NCI-H1048 (cell line): ENCODE data around the gene LSM6.

Source experiments
- DNase-seq: peaks from one replicate; lab custom pipeline; 2025; lab: John Stamatoyannopoulos, UW

The LSM6 gene

DNA sequence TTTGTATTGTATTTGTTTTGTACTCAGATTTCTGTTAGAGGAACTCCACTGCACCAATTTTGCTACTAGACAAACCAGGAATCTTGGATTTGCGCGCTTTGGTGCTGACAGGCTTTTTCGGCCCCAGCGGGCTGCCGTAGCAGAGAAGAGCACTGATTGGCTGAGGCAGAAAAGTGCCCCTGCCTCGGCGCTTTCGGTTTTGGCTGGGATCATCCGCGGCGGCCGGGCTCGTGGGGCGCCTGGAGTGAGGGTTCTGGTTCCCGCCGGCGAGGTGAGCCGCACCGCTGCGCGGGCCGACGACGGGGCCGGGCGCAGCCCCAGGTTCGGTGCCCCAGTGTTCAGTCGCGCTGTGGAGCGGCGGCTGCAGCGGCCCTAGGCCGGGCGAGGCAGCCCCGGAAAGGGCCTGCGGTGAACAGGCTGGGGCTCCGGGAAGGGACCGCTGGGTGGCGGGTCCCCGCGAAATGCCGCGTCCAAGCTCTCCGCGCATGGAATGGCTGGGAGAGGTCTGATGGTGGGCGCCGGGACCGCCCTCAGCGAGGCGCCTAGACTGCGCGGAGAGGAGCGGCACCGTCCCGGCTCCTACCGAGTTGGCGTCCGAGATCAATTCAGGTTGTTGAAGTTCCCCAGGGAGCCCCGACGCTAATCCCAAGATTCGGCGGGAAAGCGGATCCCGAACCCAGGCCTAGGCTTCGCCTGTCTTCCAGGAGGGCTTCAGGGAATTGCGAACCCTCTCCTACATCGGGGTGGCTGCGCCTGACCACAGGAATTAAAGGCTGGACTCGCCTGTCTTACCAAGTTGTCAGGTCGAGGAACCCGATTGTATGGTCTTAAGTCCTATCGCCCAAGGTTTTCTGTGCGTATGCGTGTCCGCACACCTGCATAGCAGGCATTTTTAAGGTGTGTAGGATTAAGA lies at the start of gene LSM6:
TSS of gene LSM6 (plus strand) at position 178 of the 913 bp plus-strand sequence. CDS start 7,204 bp downstream, outside the sequence.
- peak; percentile 70 for DNase-seq

DNA sequence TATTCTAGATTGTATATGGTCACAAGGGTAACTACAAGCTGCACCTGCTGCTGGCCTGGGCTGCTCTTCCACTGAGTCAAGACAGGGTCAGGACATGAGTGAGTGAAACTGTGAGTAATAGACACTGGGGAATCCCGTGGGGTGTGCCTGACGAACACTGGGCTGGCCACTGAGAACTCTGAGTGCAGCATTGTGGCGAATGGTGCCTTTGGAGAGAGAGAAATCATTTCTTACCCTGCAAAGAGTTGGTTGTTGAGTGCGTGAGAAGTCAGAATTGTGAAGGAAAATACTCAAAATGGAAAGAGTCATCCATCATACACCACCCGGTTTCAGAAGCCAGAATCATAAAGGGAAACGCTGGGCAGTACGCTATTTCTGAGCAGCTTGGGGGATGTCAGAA lies 43.1 kb upstream of the LSM6 start:
- no peak for DNase-seq

DNA sequence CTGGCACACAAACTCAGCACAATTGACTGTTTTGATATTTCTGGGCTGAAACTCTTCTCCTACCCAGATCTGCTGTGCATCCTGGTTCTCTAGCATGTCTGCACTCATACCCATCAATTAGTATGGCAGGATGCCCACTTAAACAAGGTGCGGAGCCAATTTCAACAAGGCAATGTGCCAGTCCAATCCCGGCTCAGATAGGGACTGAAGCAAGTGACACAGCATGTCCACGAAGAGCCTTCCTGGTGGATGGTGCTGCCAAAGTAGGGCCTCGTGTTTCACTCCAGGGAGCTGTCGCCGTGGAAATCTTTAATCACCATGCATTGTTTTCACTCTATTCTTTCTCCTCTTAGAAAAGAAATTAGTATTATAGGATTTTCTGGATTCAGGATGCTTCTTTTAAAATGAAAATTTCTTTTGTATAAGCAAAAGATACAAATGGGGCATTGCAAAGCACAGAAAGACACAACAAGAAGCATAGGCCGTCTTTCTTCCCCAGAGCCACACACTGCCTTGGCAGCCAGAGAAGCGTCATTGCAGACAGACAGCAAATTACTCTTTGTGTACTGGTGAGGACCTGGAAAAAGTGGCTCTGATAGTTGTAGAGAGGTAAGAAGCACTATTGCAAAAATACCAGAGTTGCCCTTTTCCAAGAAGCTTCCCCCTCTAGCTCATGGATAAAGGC lies 40.6 kb upstream of the LSM6 start:
- DNase-seq, result no peak

DNA sequence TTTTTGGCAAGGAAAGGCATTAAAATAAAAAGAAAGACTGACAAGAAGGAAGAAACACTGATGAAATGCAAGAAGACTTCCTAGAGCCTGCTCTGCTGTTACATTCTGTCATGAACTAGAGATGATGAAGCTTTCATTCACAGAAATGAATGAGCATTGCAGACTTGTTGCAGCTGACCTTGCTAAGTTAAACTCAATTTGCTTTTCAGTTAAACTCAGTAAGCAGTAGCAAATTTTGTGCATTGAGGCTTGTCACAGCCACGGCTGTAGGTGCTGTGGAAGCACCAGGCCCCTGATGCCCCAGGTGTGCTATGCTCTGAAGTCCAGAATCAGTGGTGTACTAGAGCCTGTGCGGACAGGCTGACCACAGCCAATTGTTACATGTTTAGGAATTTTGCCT lies 39.6 kb upstream of the LSM6 start:
- no peak for DNase-seq

DNA sequence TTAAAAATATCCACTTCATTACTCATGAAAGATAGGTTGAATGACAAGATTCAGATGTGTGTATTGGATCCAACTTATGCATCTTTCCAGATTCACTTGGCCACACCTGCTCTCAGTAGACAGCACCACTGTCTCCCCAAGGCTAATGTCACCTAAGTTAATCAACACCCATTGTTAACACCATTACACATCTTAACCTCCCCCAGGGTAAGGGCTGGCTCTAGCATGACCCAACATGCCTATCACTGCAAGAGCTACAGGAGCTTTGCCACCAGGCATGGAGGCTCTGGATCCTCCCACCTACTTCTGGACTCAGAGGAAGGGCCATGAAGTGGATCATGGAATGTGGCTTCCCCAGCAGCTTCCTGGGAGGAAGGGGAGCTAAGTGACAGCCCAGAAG lies 32.8 kb upstream of the LSM6 start:
- no peak for DNase-seq

DNA sequence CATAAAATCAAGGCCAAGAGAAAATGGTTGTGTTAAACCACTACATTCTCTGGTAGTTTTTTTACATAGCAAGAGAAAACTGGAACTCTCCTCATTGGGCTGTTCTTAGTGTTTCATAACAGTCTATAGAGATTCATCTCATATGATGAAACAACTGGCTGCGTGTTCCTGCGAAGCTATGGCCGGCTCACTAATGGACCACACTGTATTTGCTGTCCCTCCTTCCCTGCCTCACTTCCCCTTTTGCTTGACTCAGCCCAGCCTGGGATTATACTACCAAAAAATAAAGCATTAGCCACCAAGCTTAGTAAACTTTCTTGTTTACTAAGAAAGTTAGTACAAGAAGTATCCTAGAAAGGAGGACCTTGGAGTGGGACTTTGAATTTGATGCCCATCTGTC lies 31.6 kb upstream of the LSM6 start:
- no peak for DNase-seq

DNA sequence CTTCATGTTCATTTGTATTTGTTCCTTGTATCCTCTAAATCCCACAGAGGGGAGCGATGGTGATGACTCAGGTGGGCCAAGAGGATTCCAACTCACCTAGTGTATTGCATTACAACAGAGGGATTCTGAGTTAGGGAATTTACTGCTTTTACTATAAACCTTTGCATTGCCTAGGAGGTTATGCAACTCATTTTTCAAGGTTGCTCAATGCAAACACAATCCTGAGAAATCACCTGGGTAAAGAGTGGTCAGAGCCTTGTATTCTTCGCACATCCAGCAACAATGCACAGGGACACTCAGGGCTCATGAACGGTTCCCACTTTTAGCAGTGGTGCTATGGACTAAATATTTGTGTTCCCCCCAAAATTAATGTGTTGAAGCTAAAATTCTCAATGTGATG lies 28.6 kb upstream of the LSM6 start:
- DNase-seq, result no peak

DNA sequence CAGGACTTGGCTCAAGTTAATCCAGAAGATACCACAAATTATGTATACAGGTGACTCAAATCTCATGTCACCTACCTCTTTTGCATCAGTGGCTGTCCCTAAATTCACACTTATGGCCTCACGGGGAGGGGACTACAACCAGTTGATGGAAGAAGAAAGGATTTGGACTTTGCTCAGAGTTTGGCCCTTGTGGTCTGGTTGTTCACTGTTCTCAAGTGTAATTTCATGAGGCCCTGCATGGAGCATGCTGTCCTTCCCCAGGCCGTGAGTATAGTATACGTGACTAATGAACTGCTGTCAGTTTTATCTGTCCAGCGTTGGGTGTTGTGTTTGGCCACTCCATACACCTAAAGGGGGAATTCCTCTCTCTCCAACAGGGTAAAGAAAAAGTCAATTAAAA lies 27.5 kb upstream of the LSM6 start:
- DNase-seq, result no peak

DNA sequence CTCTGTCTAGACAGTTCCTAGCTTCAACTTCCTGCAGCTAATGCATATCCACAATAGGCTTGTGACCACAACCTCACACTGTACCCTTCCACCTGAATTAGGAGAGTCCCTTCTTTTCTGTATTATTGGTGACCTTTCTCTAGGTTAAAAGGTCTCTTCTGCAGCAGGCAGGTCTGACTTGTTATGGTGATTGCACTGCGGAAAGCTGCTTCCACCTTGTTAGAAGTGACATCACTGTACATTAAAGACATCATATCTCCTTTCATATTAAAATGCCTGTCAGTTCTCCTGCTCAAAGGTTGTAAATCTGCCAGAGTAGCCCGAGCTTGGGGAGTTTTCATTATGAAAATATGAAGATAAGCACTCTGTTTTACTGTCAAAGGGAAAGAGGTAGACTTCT lies 21.5 kb upstream of the LSM6 start:
- DNase-seq, result no peak

DNA sequence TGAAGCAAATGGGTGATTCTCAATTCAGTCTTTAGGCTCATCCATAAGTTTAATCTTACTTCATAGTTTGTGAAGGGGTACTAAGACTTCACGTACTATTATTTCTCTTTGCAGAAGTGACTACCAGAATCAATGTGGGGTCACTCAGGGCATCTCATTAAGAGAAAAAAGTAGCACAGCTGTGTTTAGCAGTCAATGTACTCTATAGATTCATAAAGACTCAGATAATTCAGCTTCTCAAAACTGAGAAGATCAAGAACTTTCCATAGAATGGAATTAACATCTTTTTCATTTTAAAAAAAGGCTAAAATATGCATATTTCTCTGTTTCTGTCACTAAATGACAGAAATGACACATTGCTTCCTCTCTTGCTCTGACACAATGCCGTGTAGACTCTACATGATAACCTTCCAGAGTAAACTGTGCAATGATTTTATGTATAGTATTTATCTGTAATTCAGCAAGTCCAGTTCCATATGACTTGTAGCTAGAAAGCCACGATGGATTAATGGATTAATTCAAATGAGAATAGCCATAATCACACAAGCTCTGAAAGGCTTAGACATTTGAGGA lies 20.3 kb upstream of the LSM6 start:
- peak; percentile 56 for DNase-seq

DNA sequence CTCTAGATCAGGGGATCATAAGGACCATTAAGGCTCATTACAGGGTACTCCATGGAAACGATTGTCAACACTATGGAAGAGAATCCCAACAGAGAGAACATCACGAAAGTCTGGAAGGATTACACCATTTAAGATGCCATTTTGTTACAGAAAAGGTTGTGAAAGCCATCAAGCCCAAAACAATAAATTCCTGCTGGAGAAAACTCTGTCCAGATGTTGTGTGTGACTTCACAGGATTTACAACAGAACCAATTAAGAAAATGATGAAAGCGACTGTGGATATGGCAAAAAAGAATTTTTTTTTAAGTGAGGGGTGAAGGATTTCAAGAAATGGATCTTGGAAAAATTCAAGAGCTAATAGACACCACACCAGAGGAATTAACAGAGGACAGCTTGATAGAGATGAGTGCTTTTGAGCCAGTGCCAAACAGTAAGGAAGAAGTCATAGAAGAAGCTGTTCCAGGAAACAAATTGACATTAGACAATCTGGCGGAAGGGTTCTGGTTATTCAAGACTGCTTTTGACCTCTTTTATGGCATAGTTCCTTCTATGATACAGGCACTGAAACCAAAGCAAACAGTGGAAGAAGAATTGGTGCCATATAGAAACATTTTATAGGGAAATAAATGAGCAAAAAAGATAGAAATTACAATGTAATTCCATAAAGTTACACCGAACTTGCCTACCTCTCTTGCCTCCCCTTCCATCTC lies 17.3 kb upstream of the LSM6 start:
- DNase-seq, result no peak

DNA sequence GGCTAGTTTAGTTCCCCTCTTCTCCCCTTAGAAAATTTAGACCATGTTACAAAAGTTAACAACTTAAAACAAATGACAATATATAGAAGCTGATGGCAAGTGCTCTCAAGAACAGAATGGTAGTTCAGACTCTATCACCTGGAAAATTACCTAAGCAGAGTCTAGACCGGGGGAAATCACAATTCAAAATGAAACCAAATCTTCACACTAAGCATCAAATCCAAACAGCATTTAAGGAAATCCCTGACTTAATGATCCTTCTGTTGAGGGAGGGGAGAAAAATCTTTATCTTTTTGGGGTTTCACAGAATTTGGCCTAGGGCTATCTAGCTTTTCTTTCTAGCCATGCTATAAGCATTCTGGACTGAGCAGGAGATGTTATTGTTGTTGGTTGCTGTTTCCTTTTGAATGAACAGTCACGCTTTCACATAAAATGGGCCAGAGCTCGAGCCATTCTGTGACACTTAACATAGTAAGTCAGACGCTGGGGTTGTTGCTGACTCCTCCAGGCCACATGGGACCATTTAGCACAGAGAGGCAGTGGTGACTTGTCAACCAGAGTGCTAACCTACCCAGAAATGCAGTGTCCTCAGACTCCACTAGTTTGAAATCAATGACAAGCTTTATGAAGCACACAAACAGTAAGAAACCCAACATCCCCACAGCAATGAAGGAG lies 16.0 kb upstream of the LSM6 start:
- no peak for DNase-seq

DNA sequence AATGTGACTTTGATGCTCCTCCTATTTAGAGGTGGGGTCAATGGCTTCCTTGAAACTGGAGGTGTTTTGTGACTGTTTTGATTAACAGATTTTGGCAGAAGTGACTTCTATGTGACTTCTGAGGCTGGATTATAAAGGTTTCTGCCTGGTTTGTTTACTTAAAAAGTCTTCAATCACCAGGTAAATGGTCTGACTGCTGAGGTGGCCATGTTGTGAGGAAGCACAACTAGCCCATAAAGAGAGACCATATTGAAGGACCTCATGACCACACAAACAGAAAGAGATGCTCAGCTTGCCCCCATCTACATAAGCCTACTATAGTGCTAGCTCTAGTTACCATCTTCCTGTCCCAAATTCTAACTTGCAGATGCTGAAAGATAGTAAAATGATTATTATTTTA lies 14.3 kb upstream of the LSM6 start:
- no peak for DNase-seq

DNA sequence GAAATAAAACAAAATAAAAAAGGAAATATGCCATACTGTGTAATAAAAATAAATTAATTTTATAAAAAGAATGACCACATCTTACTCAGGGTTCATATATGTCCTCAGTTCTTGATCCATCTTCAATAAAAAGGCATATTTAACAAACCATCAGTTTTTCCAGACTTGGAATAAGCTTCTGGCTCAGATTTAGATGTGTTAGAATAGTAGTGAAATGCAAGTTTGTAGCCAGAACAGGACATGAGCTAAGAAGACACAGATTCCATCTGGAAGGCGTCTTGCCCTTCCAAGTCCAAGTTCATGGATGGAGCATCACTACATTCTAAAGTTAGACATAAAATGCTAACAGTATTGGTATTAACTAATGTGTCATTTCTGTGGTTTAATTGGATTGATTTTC lies 10.3 kb upstream of the LSM6 start:
- DNase-seq, result no peak

DNA sequence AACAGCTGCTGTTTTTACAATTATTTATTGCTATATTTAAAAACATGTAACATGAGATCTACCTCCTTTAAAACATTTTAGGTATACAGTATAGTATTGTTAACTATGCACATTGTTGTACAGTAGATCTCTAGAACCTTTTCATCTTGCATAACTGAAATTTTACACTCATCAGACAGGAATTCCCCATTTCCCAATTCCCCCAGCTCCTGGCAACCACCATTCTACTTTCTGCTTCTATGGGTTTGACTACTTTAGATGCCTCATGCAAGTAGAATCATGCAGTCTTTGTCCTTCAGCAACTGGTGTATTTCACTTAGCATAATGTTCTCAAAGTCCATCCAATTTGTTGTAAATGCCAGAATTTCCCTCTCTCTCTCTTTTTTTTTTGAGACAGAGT lies 9.7 kb upstream of the LSM6 start:
- no peak for DNase-seq

DNA sequence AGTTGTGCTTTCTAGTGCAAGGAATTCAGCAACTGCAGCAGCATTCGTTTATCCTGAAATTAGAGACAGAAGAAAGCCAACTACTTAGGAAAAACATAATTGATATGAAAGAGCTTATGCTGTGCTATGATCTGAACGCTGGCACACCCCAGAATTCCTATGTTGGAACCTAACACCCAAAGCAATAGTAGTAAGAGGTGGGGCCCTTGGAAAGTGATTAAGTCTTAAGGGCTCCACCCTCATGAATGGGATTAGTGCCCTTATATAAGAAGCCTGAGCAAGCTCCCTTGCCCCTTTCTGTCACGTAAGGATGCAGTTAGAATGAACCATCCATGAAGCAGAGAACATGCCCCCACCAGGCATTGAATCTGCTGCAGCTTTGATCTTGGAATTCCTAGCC lies 5.4 kb upstream of the LSM6 start:
- DNase-seq, result no peak

DNA sequence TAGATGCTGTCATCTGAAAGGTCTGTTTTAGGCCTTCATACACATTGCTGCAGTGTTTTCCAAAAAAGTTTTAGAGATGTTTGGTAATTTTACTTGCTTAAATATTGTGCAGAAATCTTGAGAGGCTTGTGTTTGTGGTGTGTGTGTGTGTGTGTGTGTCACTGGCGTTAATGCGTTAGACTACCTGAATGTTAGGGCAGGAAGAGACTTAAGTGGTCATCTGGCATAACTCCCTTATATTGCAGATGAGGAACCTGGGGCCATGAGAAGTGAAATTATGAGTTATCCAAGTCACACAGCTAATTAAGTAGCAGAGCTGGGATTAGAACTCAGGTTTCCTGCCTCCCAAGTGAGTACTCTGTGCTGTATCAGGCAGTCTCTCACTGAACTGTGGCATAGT lies 1.4 kb downstream of the LSM6 start:
- no peak for DNase-seq

DNA sequence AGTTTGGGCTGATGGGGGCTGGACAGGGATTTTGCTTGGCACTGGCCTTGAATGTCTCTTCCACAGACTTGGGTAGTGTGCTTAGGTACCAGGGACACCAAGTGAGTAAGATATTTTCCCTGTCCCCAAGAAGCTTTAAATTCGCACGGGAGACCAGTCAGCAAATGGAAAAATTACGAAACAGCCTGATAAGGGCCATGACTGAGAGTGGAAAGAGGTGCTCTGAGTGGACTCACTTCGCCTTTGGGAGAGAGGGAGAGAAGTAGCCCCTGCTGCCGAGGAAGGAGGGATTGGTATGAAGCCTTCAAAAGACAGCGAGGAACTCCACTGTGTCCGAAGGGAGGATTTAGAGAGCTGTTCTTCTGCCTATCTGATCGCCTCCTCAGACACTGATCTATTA lies 2.6 kb downstream of the LSM6 start:
- DNase-seq, result no peak

DNA sequence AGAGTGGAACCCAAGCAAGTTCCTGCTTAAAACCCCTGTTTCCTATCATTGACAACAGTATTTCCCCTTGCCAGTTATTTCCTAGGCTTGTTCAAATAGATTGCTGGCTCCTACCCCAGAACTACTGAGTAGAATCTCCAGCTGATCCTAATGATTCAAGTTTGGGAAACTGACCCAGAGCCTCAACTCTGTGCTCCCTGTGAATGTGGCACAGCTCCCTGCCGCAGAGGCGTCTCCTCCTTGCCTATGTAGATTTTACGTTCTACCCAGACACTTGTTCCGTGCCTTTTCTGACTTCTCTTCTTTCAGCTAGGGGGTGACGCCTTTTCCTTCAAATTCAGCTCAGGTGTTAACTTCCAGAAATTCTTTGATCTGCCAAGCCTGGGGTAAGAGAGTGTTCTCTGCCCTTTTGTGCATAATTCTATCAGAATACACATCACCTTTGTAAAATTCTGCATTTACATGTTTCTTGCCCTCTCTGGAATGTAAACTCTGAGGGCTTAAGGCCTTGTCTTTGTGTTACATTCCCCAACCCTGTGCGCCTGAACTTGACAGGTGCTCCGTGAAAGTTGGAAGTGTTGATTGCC lies 4.4 kb downstream of the LSM6 start:
- DNase-seq, result no peak

DNA sequence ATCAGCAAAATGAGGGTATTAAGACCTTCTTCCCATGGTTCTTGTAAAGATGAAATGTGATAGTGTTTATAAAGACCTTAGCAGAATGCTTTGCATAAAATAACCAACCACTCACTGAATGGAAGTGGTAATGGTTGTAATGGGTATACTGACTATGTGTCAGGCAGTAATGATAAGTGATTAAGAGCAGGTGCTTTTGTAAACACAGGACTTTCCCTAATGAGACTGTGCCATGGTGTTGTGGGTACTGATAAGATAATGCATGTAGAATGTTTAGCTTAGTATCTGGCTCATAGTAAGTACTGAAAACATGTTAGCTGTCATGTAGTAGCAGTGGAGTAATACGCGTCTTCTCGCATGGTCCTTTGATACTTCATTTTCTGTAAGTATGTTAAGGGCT lies 6.9 kb downstream of the LSM6 start:
- DNase-seq, result no peak

DNA sequence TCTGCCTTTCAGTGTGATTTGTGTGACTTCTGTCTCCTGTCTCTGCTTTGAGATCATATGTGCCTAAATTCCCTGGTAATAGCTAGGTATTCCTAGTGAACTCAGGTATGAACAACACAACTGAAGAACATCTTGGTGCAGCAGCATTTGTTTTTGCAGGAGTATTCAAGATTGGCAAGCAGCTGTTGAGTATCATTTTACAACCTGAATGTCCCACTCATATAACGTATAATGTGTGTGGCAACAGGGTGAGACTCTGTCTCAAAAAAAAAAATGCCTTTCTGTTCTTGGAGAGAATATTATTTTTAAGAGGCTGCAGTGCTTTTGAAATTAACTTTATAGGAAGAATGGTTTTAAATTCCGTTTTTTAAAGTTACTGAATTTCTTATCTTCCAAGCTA lies 7.7 kb downstream of the LSM6 start:
- no peak for DNase-seq

DNA sequence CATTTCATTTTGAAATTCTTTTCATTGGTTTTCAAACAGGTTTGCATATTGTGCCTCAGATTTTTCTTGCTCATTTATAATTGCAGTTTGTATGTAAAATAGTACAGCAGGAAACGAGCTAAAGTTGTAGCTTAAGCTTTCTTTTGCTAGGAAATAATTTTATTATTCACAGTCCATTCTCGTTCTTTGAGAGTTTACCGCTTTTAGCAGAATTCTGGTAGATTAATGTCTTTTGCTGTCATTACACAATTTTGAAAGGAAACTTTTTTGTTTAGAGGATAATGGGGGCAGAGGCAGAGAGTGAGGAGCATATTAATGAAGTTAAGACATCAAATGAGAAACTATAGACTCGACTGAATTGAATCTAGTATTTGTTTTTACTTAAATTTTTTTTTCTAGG lies 10.5 kb downstream of the LSM6 start:
- DNase-seq, result no peak
